HL-60 (cell line): ENCODE measurements around the gene PPEF1.

Experiments used
- DNase-seq, 2 experiments: peaks; one replicate each; pipeline ENCODE4 v3.0.0-alpha.2; 2010 to 2020; ENCODE audit warnings: low read depth in 1 of 2, low spot score in 1 of 2
- H3K27ac ChIP-seq: fragments of 250-450 bp; sonication (Bioruptor Pico); replicated peaks from 2 replicates; pipeline ENCODE4 v1.5.1; 2020; ENCODE audit warnings: mild to moderate bottlenecking, moderate library complexity
- H3K27me3 ChIP-seq: fragments of 250-450 bp; sonication (Bioruptor Pico); 2 replicates; pipeline ENCODE4 v1.5.1; 2021; ENCODE audit warnings: mild to moderate bottlenecking, moderate library complexity; ENCODE audit not compliant: insufficient read depth, poor library complexity, severe bottlenecking
- H3K4me3 ChIP-seq: replicated peaks from 2 replicates; pipeline ENCODE4 v1.5.1; 2011; ENCODE audit warnings: mild to moderate bottlenecking, control low read depth, low read length; ENCODE audit not compliant: insufficient read depth
- CTCF ChIP-seq: IDR thresholded peaks from one replicate; pipeline ENCODE4 v1.5.1; 2011; ENCODE audit warnings: low read length, control low read depth, inconsistent platforms; ENCODE audit not compliant: insufficient read depth
- GABPA ChIP-seq: IDR thresholded peaks from 2 replicates; pipeline ENCODE4 v1.6.1; 2012; ENCODE audit warnings: low read depth
- POLR2AphosphoS5 ChIP-seq: IDR thresholded peaks from 2 replicates; pipeline ENCODE4 v1.6.1; 2012; ENCODE audit warnings: low read depth
- REST ChIP-seq: IDR thresholded peaks from 2 replicates; pipeline ENCODE4 v1.6.1; 2012; ENCODE audit warnings: low read depth; ENCODE audit not compliant: insufficient replicate concordance
- SPI1 ChIP-seq: IDR thresholded peaks from 2 replicates; pipeline ENCODE4 v1.6.1; 2012; ENCODE audit warnings: low read depth, mild to moderate bottlenecking, borderline replicate concordance

Gene PPEF1

GRCh38 chrX:18789916-18790315 is 82.5 kb downstream of the PPEF1 start:
- H3K27ac ChIP-seq, result no peak overlapping the region
- no peaks in the 10 kb centered on the region for H3K27me3 ChIP-seq
- DNase-seq, result no peak
- no peak overlapping the region for H3K4me3 ChIP-seq
- no peak for TF ChIP-seq POLR2AphosphoS5
- no peak for TF ChIP-seq REST
- no peak for TF ChIP-seq GABPA

GRCh38 chrX:18792828-18793227 is 85.4 kb downstream of the PPEF1 start:
- no peak for TF ChIP-seq CTCF
- TF ChIP-seq POLR2AphosphoS5, result no peak
- TF ChIP-seq GABPA, result no peak
- no peak for TF ChIP-seq REST
- TF ChIP-seq SPI1, result no peak
- no peaks in the 10 kb centered on the region for H3K27me3 ChIP-seq
- H3K27ac ChIP-seq, result no peak overlapping the region

GRCh38 chrX:18793601-18794089 is 86.2 kb downstream of the PPEF1 start:
- Histone ChIP-seq H3K27ac (no peak overlapping the region), H3K4me3 (no peak overlapping the region), H3K27me3 (no peaks in the 10 kb centered on the region)
- no peak for TF ChIP-seq CTCF
- TF ChIP-seq SPI1, result no peak
- TF ChIP-seq POLR2AphosphoS5, result no peak
- TF ChIP-seq REST, result no peak
- TF ChIP-seq GABPA, result no peak
- no peak for DNase-seq

More at GRCh38 chrX:18792828-18793227, 85.4 kb downstream of the PPEF1 start:
- H3K4me3 ChIP-seq, result no peak overlapping the region
- no peak for DNase-seq

- Histone ChIP-seq H3K27me3 (no peaks in the 10 kb centered on the region), H3K4me3 (no peak overlapping the region), H3K27ac (no peak overlapping the region)
- DNase-seq, result no peak
- no peak for TF ChIP-seq REST
- TF ChIP-seq GABPA, result no peak
- TF ChIP-seq SPI1, result no peak
- TF ChIP-seq POLR2AphosphoS5, result no peak
- no peak for TF ChIP-seq CTCF
Observed at GRCh38 chrX:18797141-18797540, 89.7 kb downstream of the PPEF1 start.
